ENCODE data around the gene EN2. TPM values are rescaled to one million over a fixed set of nuclear protein-coding genes. Genes with fewer than 3 reads are reported as not detected.

The EN2 gene
- total and polyA plus RNA-seq, 10 of the 15 experiments (the other 5 are each of a cell fraction or from before 2014, with no cell fraction given): not detected

DNA sequence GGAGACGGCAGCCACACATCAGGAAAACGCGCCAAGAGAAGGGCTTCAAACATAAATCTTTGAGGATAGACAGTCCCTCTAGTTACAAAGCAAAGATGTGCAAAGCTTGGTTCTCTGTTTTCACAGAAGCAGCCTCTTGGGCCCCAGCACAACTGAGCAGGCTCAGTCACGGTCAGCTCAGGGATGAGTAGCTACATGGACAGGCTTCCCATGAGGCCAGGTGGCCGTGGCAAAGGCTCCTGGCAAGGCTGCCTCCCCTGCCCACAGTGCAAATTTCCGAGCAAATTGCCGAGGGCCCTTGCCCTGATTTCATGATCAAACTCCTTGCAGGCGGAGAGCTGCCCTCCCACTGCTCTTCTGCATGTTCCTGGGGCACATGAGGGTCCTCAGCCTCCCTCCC, 37.8 kb upstream of the EN2 start:
- DNase-seq (ENCODE audit: low read depth, low spot score) (no peak), ATAC-seq (no peak), FAIRE-seq (no peak)
- Histone ChIP-seq H3K4me1 (ENCODE audit: control insufficient read depth, insufficient read depth, low read length) (no peaks in the 10 kb centered on the region), H3K9ac (ENCODE audit: control insufficient read depth, insufficient read depth, low read length) (no peak overlapping the region), H3K36me3 (ENCODE audit: control insufficient read depth in 2 of 2, insufficient read depth in 2 of 2, low read length in 1 of 2) (no peaks in the 10 kb centered on the region), H4K20me1 (ENCODE audit: control insufficient read depth, insufficient read depth) (no peaks in the 10 kb centered on the region), H3K27ac (ENCODE audit: control insufficient read depth, insufficient read depth) (no peak overlapping the region), H2AFZ (ENCODE audit: control insufficient read depth, low read depth, low read length) (no peak overlapping the region), H3K79me2 (ENCODE audit: control insufficient read depth, insufficient read depth, low read length) (no peaks in the 10 kb centered on the region), H3K4me2 (ENCODE audit: control insufficient read depth, insufficient read depth) (no peak overlapping the region), H3K9me3 (replicated peaks; ENCODE audit: control insufficient read depth, insufficient read depth, low read length) (no peaks in the 10 kb centered on the region), H3K4me3 (no peak overlapping the region), H3K27me3 (replicated peaks in 1 of 2; ENCODE audit: control insufficient read depth in 2 of 2, insufficient read depth in 2 of 2, low read length in 1 of 2) (peaks cover 0 to 1% of the 10 kb centered on the region in 2 experiments; a peak in 2 of 4 replicates)
- RAD21 ChIA-PET (ENCODE audit: unreplicated experiment): no interaction called here
- intact Hi-C loops (cut with micrococcal nuclease; ENCODE audit: unreplicated experiment) (no loop called here), in situ Hi-C loops (cut with MboI) (no loop called here)
- SMC1A ChIA-PET (ENCODE audit: uncharacterized antibody, unreplicated experiment): no interaction called here
- POLR2A ChIA-PET: no interaction called here
- TF ChIP-seq BRCA1 (IDR thresholded peaks at IDR 0.05; ENCODE audit: low read depth, low read length): no peak
- TF ChIP-seq ASH2L (IDR thresholded peaks at IDR 0.05; ENCODE audit: borderline replicate concordance, low read depth): no peak
- no TSS peak for BruUV-seq (replicated peaks)
- 40% methylated on average over 8 of the region's 8 CpGs for WGBS (ENCODE audit: insufficient coverage, insufficient replicate concordance, low lambda C conversion rate, missing lambda C conversion rate)
- CTCF ChIA-PET: no interaction called here

DNA sequence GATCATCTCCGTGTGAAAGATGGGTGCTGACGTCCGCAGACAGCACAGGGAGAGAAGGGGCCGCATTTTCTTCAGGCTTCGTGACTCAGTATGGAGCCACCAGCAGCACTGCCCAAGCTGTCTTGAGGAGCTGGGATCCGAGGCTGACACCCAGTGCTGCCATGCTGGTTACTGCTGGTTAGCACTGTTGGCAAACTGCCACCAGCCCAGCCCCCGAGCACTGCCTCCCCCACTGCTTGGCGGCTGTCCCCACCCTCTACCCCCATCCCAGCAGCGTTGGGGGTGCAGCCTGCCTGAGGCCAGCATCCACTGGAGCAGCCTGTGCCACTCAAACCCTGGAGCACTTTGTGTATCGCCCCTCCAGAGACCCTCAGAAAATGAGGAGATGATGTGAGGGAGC, 35.8 kb upstream of the EN2 start:
- DNase-seq (ENCODE audit: low read depth, low spot score): no peak
- peaks cover 0 to 1% of the 10 kb centered on the region in 2 experiments; a peak in 2 of 4 replicates for H3K27me3 ChIP-seq (replicated peaks in 1 of 2; ENCODE audit: control insufficient read depth in 2 of 2, insufficient read depth in 2 of 2, low read length in 1 of 2)
- ChIA-PET POLR2A (no interaction called here), RAD21 (ENCODE audit: unreplicated experiment) (no interaction called here), SMC1A (ENCODE audit: uncharacterized antibody, unreplicated experiment) (no interaction called here), CTCF (no interaction called here)
- BruUV-seq (replicated peaks): no TSS peak
- H3K9ac ChIP-seq (ENCODE audit: control insufficient read depth, insufficient read depth, low read length): no peak overlapping the region
- intact Hi-C loops (cut with micrococcal nuclease; ENCODE audit: unreplicated experiment): no loop called here
- no peaks in the 10 kb centered on the region for H3K4me1 ChIP-seq (ENCODE audit: control insufficient read depth, insufficient read depth, low read length)
- H3K36me3 ChIP-seq (ENCODE audit: control insufficient read depth in 2 of 2, insufficient read depth in 2 of 2, low read length in 1 of 2): no peaks in the 10 kb centered on the region
- H3K9me3 ChIP-seq (replicated peaks; ENCODE audit: control insufficient read depth, insufficient read depth, low read length): no peaks in the 10 kb centered on the region
- H3K79me2 ChIP-seq (ENCODE audit: control insufficient read depth, insufficient read depth, low read length): no peaks in the 10 kb centered on the region
- no peak for ATAC-seq
- no peaks in the 10 kb centered on the region for H4K20me1 ChIP-seq (ENCODE audit: control insufficient read depth, insufficient read depth)
- no peak for TF ChIP-seq SIX5 (IDR thresholded peaks at IDR 0.05; ENCODE audit: low read depth, low read length, severe bottlenecking)
- TF ChIP-seq, protein P1, sequence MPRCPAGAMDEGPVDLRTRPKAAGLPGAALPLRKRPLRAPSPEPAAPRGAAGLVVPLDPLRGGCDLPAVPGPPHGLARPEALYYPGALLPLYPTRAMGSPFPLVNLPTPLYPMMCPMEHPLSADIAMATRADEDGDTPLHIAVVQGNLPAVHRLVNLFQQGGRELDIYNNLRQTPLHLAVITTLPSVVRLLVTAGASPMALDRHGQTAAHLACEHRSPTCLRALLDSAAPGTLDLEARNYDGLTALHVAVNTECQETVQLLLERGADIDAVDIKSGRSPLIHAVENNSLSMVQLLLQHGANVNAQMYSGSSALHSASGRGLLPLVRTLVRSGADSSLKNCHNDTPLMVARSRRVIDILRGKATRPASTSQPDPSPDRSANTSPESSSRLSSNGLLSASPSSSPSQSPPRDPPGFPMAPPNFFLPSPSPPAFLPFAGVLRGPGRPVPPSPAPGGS (IDR thresholded peaks at IDR 0.05; ENCODE audit: borderline replicate concordance, insufficient read depth, low read depth, low read length, poor library complexity, severe bottlenecking): no peak
- TF ChIP-seq SREBF1 (IDR thresholded peaks at IDR 0.05; ENCODE audit: low read length): no peak
- TF ChIP-seq, protein P2, sequence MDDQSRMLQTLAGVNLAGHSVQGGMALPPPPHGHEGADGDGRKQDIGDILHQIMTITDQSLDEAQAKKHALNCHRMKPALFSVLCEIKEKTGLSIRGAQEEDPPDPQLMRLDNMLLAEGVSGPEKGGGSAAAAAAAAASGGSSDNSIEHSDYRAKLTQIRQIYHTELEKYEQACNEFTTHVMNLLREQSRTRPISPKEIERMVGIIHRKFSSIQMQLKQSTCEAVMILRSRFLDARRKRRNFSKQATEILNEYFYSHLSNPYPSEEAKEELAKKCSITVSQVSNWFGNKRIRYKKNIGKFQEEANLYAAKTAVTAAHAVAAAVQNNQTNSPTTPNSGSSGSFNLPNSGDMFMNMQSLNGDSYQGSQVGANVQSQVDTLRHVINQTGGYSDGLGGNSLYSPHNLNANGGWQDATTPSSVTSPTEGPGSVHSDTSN (IDR thresholded peaks at IDR 0.05; ENCODE audit: insufficient replicate concordance, low read depth, low read length): no peak
- TF ChIP-seq, protein P3, sequence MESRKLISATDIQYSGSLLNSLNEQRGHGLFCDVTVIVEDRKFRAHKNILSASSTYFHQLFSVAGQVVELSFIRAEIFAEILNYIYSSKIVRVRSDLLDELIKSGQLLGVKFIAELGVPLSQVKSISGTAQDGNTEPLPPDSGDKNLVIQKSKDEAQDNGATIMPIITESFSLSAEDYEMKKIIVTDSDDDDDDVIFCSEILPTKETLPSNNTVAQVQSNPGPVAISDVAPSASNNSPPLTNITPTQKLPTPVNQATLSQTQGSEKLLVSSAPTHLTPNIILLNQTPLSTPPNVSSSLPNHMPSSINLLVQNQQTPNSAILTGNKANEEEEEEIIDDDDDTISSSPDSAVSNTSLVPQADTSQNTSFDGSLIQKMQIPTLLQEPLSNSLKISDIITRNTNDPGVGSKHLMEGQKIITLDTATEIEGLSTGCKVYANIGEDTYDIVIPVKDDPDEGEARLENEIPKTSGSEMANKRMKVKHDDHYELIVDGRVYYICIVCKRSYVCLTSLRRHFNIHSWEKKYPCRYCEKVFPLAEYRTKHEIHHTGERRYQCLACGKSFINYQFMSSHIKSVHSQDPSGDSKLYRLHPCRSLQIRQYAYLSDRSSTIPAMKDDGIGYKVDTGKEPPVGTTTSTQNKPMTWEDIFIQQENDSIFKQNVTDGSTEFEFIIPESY (IDR thresholded peaks at IDR 0.05): no peak
- H3K4me3 ChIP-seq: no peak overlapping the region
- in situ Hi-C loops (cut with MboI): no loop called here
- no peak overlapping the region for H2AFZ ChIP-seq (ENCODE audit: control insufficient read depth, low read depth, low read length)
- WGBS (ENCODE audit: insufficient coverage, insufficient replicate concordance, low lambda C conversion rate, missing lambda C conversion rate): 26% methylated on average over 10 of the region's 10 CpGs
- H3K4me2 ChIP-seq (ENCODE audit: control insufficient read depth, insufficient read depth): no peak overlapping the region
- no peak overlapping the region for H3K27ac ChIP-seq (ENCODE audit: control insufficient read depth, insufficient read depth)
- FAIRE-seq: no peak
